WTC11 (cell line): Measurements from ENCODE around the gene TMED10. TPM values are rescaled to one million over a fixed set of nuclear protein-coding genes. Genes with fewer than 3 reads are reported as not detected.

Experiments used
- ATAC-seq: fragments of 200-7000 bp; cut with Tn5 transposase; 2 replicates; pipeline ENCODE4 v1.10.0; 2021; ENCODE audit warnings: mild to moderate bottlenecking, moderate library complexity
- CTCF ChIA-PET: fragments of 300-600 bp; sonication (Branson Sonifier 250); formaldehyde crosslinking; loops from one replicate; lab custom pipeline; 2021; ENCODE audit warnings: antibody characterized with exemption; lab: Charles Lee
- POLR2A ChIA-PET: fragments of 350-600 bp; sonication (Branson Sonifier 250); formaldehyde crosslinking; loops from one replicate; lab custom pipeline; 2021; ENCODE audit warnings: antibody characterized with exemption; lab: Charles Lee
- DNase-seq: peaks from one replicate; pipeline ENCODE4 v3.0.0; 2021; ENCODE audit warnings: low spot score
- H3K27ac Mint-ChIP-seq: 2 replicates; pipeline ENCODE4 v1.8.0; 2021; ENCODE audit warnings: mixed read lengths
- H3K27me3 Mint-ChIP-seq: 2 replicates; pipeline ENCODE4 v1.8.0; 2021; ENCODE audit warnings: low read depth, mild to moderate bottlenecking, moderate library complexity, mixed read lengths
- H3K36me3 Mint-ChIP-seq: 2 replicates; pipeline ENCODE4 v1.8.0; 2021; ENCODE audit warnings: mixed read lengths
- H3K4me1 Mint-ChIP-seq: 2 replicates; pipeline ENCODE4 v1.8.0; 2022; ENCODE audit warnings: mixed read lengths
- H3K4me3 Mint-ChIP-seq: 2 replicates; pipeline ENCODE4 v1.8.0; 2021; ENCODE audit warnings: mild to moderate bottlenecking, moderate library complexity, mixed read lengths
- H3K9me3 Mint-ChIP-seq: 2 replicates; pipeline ENCODE4 v1.8.0; 2021; ENCODE audit warnings: mixed read lengths
- CREB1 ChIP-seq: sonication (generic); formaldehyde crosslinking; IDR thresholded peaks from 2 replicates; pipeline ENCODE4 v1.8.0; 2023; ENCODE audit warnings: mild to moderate bottlenecking, missing genetic modification reagents
- CREM ChIP-seq: sonication (generic); formaldehyde crosslinking; IDR thresholded peaks from 2 replicates; pipeline ENCODE4 v1.8.1; 2022; ENCODE audit warnings: mild to moderate bottlenecking, missing genetic modification reagents, moderate library complexity
- EMX1 ChIP-seq: fragments of 250-450 bp; sonication (Bioruptor Pico); IDR thresholded peaks from 2 replicates; pipeline ENCODE4 v1.8.0; 2021; ENCODE audit warnings: mild to moderate bottlenecking
- FOXJ3 ChIP-seq: sonication (generic); formaldehyde crosslinking; IDR thresholded peaks from 2 replicates; pipeline ENCODE4 v1.9.0; 2021; ENCODE audit warnings: missing genetic modification reagents, mild to moderate bottlenecking, borderline replicate concordance
- FOXK1 ChIP-seq: sonication (generic); formaldehyde crosslinking; IDR thresholded peaks from 2 replicates; pipeline ENCODE4 v1.8.0; 2022; ENCODE audit warnings: mild to moderate bottlenecking, moderate library complexity, missing genetic modification reagents
- FOXP1 ChIP-seq: sonication (generic); formaldehyde crosslinking; IDR thresholded peaks from 2 replicates; pipeline ENCODE4 v1.8.0; 2022; ENCODE audit warnings: missing genetic modification reagents, mild to moderate bottlenecking, moderate library complexity, borderline replicate concordance
- GABPB1 ChIP-seq: sonication (generic); formaldehyde crosslinking; IDR thresholded peaks from 2 replicates; pipeline ENCODE4 v1.8.1; 2023; ENCODE audit warnings: mild to moderate bottlenecking, missing genetic modification reagents
- IRF2 ChIP-seq: sonication (generic); formaldehyde crosslinking; IDR thresholded peaks from 2 replicates; pipeline ENCODE4 v1.8.0; 2022; ENCODE audit warnings: low read depth, missing genetic modification reagents, borderline replicate concordance
- MYBL2 ChIP-seq: sonication (generic); formaldehyde crosslinking; IDR thresholded peaks from 2 replicates; pipeline ENCODE4 v1.8.1; 2023; ENCODE audit warnings: mild to moderate bottlenecking, moderate library complexity, missing genetic modification reagents
- NR1H2 ChIP-seq: sonication (generic); formaldehyde crosslinking; IDR thresholded peaks from 2 replicates; pipeline ENCODE4 v1.9.0; 2021; ENCODE audit warnings: mild to moderate bottlenecking, moderate library complexity, missing genetic modification reagents
- NR3C1 ChIP-seq: sonication (generic); formaldehyde crosslinking; conservative IDR thresholded peaks from 2 replicates; pipeline ENCODE4 v1.8.1; 2023; ENCODE audit warnings: low read depth, mild to moderate bottlenecking, missing genetic modification reagents
- PRRX2 ChIP-seq: fragments of 250-450 bp; sonication (Bioruptor Pico); IDR thresholded peaks from 2 replicates; pipeline ENCODE4 v1.8.0; 2021; ENCODE audit warnings: mild to moderate bottlenecking
- RORB ChIP-seq: fragments of 250-450 bp; sonication (Bioruptor Pico); IDR thresholded peaks from 2 replicates; pipeline ENCODE4 v1.9.0; 2021; ENCODE audit warnings: mild to moderate bottlenecking
- TCF7 ChIP-seq: sonication (generic); formaldehyde crosslinking; IDR thresholded peaks from 2 replicates; pipeline ENCODE4 v1.8.0; 2022; ENCODE audit warnings: mild to moderate bottlenecking, low read depth, missing genetic modification reagents, moderate library complexity
- ZNF219 ChIP-seq: sonication (generic); formaldehyde crosslinking; IDR thresholded peaks from 2 replicates; pipeline ENCODE4 v1.8.0; 2023; ENCODE audit warnings: missing genetic modification reagents, mild to moderate bottlenecking, borderline replicate concordance
- ZNF232 ChIP-seq: sonication (generic); formaldehyde crosslinking; IDR thresholded peaks from 2 replicates; pipeline ENCODE4 v1.8.0; 2022; ENCODE audit warnings: mild to moderate bottlenecking, missing genetic modification reagents
- ZNF263 ChIP-seq: sonication (generic); formaldehyde crosslinking; IDR thresholded peaks from 2 replicates; pipeline ENCODE4 v1.8.1; 2022; ENCODE audit warnings: low read depth, mild to moderate bottlenecking, moderate library complexity, missing genetic modification reagents
- ZNF317 ChIP-seq: sonication (generic); formaldehyde crosslinking; IDR thresholded peaks from 2 replicates; pipeline ENCODE4 v1.8.1; 2023; ENCODE audit warnings: low read depth, mild to moderate bottlenecking, moderate library complexity, missing genetic modification reagents, borderline replicate concordance
- total RNA-seq: library from RNA; stranded (reverse); gene quantifications from 3 replicates; pipeline ENCODE4 v1.2.3, GENCODE V29; 2021
- TF ChIP-seq, protein P1 (sequence below): sonication (generic); formaldehyde crosslinking; IDR thresholded peaks from 2 replicates; pipeline ENCODE4 v1.8.1; 2023; ENCODE audit warnings: mild to moderate bottlenecking, missing genetic modification reagents, moderate library complexity
- TF ChIP-seq, protein P2 (sequence below): fragments of 200-600 bp; IDR thresholded peaks from 2 replicates; pipeline ENCODE4 v1.8.0; 2022; ENCODE audit warnings: antibody characterized with exemption
- TF ChIP-seq, protein P3 (sequence below): sonication (generic); formaldehyde crosslinking; IDR thresholded peaks from 2 replicates; pipeline ENCODE4 v1.8.0; 2023; ENCODE audit warnings: missing genetic modification reagents
- TF ChIP-seq, protein P4 (sequence below): sonication (generic); formaldehyde crosslinking; IDR thresholded peaks from 2 replicates; pipeline ENCODE4 v1.8.1; 2023; ENCODE audit warnings: mild to moderate bottlenecking, moderate library complexity, missing genetic modification reagents
- TF ChIP-seq, protein P5 (sequence below): fragments of 250-450 bp; sonication (Bioruptor Pico); IDR thresholded peaks from 2 replicates; pipeline ENCODE4 v1.8.0; 2021; ENCODE audit warnings: mild to moderate bottlenecking

The TMED10 gene
- total RNA-seq, 1 experiment from 2014 or later = 234 TPM

DNA sequence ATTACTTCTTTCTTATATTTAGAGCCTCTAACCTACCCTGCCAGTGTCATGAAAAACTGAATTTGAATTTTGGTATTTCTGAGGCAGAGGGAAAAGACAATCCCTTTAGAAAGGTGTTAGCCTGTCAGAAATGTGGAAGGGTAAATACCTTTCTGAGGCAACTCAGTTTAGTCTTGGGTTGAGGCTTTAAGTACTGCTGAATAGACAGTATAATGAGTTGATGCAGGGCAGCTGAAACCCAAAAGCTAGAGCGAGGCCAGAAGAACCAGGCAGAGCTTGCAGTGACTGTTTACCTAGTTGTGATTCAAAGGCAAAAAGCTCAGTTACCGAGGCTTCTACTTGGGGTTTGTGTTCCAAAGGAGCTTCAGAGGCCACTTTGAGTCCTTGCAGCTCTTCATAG, 88.3 kb downstream of the TMED10 start (continued):
- TF ChIP-seq EMX1 (CRISPR knock-in tag) (no peak), FOXP1 (CRISPR knock-in tag) (no peak), ZNF263 (CRISPR knock-in tag) (no peak), ZNF219 (no peak), IRF2 (CRISPR knock-in tag) (no peak), TCF7 (CRISPR knock-in tag) (no peak)
- TF ChIP-seq, protein P1, sequence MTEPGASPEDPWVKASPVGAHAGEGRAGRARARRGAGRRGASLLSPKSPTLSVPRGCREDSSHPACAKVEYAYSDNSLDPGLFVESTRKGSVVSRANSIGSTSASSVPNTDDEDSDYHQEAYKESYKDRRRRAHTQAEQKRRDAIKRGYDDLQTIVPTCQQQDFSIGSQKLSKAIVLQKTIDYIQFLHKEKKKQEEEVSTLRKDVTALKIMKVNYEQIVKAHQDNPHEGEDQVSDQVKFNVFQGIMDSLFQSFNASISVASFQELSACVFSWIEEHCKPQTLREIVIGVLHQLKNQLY (CRISPR knock-in tag) = no peak
- TF ChIP-seq, protein P2, sequence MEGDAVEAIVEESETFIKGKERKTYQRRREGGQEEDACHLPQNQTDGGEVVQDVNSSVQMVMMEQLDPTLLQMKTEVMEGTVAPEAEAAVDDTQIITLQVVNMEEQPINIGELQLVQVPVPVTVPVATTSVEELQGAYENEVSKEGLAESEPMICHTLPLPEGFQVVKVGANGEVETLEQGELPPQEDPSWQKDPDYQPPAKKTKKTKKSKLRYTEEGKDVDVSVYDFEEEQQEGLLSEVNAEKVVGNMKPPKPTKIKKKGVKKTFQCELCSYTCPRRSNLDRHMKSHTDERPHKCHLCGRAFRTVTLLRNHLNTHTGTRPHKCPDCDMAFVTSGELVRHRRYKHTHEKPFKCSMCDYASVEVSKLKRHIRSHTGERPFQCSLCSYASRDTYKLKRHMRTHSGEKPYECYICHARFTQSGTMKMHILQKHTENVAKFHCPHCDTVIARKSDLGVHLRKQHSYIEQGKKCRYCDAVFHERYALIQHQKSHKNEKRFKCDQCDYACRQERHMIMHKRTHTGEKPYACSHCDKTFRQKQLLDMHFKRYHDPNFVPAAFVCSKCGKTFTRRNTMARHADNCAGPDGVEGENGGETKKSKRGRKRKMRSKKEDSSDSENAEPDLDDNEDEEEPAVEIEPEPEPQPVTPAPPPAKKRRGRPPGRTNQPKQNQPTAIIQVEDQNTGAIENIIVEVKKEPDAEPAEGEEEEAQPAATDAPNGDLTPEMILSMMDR = no peak

DNA sequence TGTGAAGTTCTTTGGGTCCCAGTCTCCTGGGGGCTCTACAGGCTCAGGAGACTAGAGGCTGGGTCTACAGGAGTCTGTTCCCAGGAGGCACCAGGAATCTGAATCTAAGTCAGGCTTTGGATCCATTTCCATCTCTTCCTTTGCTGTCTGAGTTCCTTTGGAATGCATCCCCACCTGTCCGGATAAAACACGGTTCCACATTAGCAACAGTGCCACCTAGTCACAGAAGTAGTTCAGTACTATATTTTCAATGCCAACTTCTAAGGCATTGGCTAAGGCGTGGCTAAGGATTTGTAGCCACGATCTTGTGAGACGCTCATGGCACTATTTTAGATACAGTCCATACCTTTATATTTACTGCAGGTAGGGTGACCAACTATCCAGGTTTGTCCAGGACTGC, 91.9 kb downstream of the TMED10 start:
- Mint-ChIP-seq H3K27me3 (no peaks in the 10 kb centered on the region), H3K4me3 (no peak overlapping the region), H3K9me3 (no peaks in the 10 kb centered on the region), H3K27ac (no peak overlapping the region), H3K36me3 (peaks cover 33% of the 10 kb centered on the region), H3K4me1 (no peaks in the 10 kb centered on the region)
- ChIA-PET CTCF (no interaction called here), POLR2A (no interaction called here)
- ATAC-seq (no peak), DNase-seq (no peak)
- TF ChIP-seq, protein P3, sequence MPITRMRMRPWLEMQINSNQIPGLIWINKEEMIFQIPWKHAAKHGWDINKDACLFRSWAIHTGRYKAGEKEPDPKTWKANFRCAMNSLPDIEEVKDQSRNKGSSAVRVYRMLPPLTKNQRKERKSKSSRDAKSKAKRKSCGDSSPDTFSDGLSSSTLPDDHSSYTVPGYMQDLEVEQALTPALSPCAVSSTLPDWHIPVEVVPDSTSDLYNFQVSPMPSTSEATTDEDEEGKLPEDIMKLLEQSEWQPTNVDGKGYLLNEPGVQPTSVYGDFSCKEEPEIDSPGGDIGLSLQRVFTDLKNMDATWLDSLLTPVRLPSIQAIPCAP (CRISPR knock-in tag) = no peak
- TF ChIP-seq FOXK1 (no peak), ZNF317 (no peak), RORB (no peak), GABPB1 (CRISPR knock-in tag) (no peak), NR1H2 (no peak), CREM (no peak), NR3C1 (no peak), EMX1 (CRISPR knock-in tag) (no peak), ZNF232 (CRISPR knock-in tag) (no peak), PRRX2 (CRISPR knock-in tag) (no peak), MYBL2 (no peak), CREB1 (no peak), FOXJ3 (CRISPR knock-in tag) (no peak)
- TF ChIP-seq, protein P4, sequence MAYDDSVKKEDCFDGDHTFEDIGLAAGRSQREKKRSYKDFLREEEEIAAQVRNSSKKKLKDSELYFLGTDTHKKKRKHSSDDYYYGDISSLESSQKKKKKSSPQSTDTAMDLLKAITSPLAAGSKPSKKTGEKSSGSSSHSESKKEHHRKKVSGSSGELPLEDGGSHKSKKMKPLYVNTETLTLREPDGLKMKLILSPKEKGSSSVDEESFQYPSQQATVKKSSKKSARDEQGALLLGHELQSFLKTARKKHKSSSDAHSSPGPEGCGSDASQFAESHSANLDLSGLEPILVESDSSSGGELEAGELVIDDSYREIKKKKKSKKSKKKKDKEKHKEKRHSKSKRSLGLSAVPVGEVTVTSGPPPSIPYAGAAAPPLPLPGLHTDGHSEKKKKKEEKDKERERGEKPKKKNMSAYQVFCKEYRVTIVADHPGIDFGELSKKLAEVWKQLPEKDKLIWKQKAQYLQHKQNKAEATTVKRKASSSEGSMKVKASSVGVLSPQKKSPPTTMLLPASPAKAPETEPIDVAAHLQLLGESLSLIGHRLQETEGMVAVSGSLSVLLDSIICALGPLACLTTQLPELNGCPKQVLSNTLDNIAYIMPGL (CRISPR knock-in tag) = no peak
- TF ChIP-seq, protein P5, sequence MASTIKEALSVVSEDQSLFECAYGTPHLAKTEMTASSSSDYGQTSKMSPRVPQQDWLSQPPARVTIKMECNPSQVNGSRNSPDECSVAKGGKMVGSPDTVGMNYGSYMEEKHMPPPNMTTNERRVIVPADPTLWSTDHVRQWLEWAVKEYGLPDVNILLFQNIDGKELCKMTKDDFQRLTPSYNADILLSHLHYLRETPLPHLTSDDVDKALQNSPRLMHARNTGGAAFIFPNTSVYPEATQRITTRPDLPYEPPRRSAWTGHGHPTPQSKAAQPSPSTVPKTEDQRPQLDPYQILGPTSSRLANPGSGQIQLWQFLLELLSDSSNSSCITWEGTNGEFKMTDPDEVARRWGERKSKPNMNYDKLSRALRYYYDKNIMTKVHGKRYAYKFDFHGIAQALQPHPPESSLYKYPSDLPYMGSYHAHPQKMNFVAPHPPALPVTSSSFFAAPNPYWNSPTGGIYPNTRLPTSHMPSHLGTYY (CRISPR knock-in tag) = no peak
- TF ChIP-seq, all 79 proteins: peak for 0
